ENCODE data around the gene ZNF335. TPM values are rescaled to one million over a fixed set of nuclear protein-coding genes. Genes with fewer than 3 reads are reported as not detected.
A peak's percentile ranks its signal among the peaks of the same experiment; 100 is the strongest.

Gene ZNF335
- total and polyA plus RNA-seq, 2 of the 13 experiments (the other 11 are each of a cell fraction or from before 2014, with no cell fraction given) = 9.7 to 13.7 TPM

GRCh38 chr20:45911486-45912343, 60.3 kb downstream of the ZNF335 start, which contains the start of gene PLTP (continued):
- TF ChIP-seq, protein P1, sequence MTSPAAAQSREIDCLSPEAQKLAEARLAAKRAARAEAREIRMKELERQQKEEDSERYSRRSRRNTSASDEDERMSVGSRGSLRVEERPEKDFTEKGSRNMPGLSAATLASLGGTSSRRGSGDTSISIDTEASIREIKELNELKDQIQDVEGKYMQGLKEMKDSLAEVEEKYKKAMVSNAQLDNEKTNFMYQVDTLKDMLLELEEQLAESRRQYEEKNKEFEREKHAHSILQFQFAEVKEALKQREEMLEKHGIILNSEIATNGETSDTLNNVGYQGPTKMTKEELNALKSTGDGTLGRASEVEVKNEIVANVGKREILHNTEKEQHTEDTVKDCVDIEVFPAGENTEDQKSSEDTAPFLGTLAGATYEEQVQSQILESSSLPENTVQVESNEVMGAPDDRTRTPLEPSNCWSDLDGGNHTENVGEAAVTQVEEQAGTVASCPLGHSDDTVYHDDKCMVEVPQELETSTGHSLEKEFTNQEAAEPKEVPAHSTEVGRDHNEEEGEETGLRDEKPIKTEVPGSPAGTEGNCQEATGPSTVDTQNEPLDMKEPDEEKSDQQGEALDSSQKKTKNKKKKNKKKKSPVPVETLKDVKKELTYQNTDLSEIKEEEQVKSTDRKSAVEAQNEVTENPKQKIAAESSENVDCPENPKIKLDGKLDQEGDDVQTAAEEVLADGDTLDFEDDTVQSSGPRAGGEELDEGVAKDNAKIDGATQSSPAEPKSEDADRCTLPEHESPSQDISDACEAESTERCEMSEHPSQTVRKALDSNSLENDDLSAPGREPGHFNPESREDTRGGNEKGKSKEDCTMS (CRISPR knock-in tag; conservative IDR thresholded peaks at IDR 0.05) = no peak
- TF ChIP-seq KAT8 (CRISPR knock-in tag; IDR thresholded peaks at IDR 0.05) (no peak), ZNF3 (CRISPR knock-in tag; IDR thresholded peaks at IDR 0.05) (no peak), SP2 (CRISPR knock-in tag; IDR thresholded peaks at IDR 0.05) (no peak), XRCC5 (optimal IDR thresholded peaks at IDR 0.05; ENCODE audit: low read length) (no peak), RARG (CRISPR knock-in tag; IDR thresholded peaks at IDR 0.05; ENCODE audit: low read depth) (no peak), IRF2 (CRISPR knock-in tag; IDR thresholded peaks at IDR 0.05) (no peak), GABPB1 (CRISPR knock-in tag; IDR thresholded peaks at IDR 0.05) (peak; percentile 51; the same call in 1 of the 2 replicates), ZNF337 (CRISPR knock-in tag; IDR thresholded peaks at IDR 0.05; ENCODE audit: borderline replicate concordance, low read depth) (no peak), CBX1 (IDR thresholded peaks at IDR 0.05; ENCODE audit: low read depth) (peak; percentile 37), CHCHD3 (CRISPR knock-in tag; IDR thresholded peaks at IDR 0.05) (no peak), ZEB1 (IDR thresholded peaks at IDR 0.05; ENCODE audit: insufficient replicate concordance, low read depth) (no peak), ZFP36L1 (CRISPR knock-in tag; IDR thresholded peaks at IDR 0.05) (no peak), ESRRA (CRISPR knock-in tag; IDR thresholded peaks at IDR 0.05; ENCODE audit: low read depth) (no peak), ZSCAN25 (CRISPR knock-in tag; IDR thresholded peaks at IDR 0.05) (no peak)
- TF ChIP-seq, protein P2, sequence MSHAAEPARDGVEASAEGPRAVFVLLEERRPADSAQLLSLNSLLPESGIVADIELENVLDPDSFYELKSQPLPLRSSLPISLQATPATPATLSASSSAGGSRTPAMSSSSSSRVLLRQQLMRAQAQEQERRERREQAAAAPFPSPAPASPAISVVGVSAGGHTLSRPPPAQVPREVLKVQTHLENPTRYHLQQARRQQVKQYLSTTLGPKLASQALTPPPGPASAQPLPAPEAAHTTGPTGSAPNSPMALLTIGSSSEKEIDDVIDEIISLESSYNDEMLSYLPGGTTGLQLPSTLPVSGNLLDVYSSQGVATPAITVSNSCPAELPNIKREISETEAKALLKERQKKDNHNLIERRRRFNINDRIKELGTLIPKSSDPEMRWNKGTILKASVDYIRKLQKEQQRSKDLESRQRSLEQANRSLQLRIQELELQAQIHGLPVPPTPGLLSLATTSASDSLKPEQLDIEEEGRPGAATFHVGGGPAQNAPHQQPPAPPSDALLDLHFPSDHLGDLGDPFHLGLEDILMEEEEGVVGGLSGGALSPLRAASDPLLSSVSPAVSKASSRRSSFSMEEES (CRISPR knock-in tag; IDR thresholded peaks at IDR 0.05) = peak; percentile 15; the same call in 1 of the 2 replicates
- TF ChIP-seq, protein P3, sequence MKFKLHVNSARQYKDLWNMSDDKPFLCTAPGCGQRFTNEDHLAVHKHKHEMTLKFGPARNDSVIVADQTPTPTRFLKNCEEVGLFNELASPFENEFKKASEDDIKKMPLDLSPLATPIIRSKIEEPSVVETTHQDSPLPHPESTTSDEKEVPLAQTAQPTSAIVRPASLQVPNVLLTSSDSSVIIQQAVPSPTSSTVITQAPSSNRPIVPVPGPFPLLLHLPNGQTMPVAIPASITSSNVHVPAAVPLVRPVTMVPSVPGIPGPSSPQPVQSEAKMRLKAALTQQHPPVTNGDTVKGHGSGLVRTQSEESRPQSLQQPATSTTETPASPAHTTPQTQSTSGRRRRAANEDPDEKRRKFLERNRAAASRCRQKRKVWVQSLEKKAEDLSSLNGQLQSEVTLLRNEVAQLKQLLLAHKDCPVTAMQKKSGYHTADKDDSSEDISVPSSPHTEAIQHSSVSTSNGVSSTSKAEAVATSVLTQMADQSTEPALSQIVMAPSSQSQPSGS (CRISPR knock-in tag; IDR thresholded peaks at IDR 0.05) = no peak
- TF ChIP-seq, protein P4, sequence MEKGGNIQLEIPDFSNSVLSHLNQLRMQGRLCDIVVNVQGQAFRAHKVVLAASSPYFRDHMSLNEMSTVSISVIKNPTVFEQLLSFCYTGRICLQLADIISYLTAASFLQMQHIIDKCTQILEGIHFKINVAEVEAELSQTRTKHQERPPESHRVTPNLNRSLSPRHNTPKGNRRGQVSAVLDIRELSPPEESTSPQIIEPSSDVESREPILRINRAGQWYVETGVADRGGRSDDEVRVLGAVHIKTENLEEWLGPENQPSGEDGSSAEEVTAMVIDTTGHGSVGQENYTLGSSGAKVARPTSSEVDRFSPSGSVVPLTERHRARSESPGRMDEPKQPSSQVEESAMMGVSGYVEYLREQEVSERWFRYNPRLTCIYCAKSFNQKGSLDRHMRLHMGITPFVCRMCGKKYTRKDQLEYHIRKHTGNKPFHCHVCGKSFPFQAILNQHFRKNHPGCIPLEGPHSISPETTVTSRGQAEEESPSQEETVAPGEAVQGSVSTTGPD (CRISPR knock-in tag; IDR thresholded peaks at IDR 0.05) = no peak
- TF ChIP-seq, protein P5, sequence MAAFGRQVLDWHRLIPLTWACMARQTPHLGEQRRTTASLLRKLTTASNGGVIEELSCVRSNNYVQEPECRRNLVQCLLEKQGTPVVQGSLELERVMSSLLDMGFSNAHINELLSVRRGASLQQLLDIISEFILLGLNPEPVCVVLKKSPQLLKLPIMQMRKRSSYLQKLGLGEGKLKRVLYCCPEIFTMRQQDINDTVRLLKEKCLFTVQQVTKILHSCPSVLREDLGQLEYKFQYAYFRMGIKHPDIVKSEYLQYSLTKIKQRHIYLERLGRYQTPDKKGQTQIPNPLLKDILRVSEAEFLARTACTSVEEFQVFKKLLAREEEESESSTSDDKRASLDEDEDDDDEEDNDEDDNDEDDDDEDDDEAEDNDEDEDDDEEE (CRISPR knock-in tag; IDR thresholded peaks at IDR 0.05) = no peak
- TF ChIP-seq, protein P6, sequence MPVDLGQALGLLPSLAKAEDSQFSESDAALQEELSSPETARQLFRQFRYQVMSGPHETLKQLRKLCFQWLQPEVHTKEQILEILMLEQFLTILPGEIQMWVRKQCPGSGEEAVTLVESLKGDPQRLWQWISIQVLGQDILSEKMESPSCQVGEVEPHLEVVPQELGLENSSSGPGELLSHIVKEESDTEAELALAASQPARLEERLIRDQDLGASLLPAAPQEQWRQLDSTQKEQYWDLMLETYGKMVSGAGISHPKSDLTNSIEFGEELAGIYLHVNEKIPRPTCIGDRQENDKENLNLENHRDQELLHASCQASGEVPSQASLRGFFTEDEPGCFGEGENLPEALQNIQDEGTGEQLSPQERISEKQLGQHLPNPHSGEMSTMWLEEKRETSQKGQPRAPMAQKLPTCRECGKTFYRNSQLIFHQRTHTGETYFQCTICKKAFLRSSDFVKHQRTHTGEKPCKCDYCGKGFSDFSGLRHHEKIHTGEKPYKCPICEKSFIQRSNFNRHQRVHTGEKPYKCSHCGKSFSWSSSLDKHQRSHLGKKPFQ (CRISPR knock-in tag; IDR thresholded peaks at IDR 0.05; ENCODE audit: insufficient replicate concordance) = no peak

Data from HepG2 (cell line).